Endodermal cell (in vitro differentiated cells): ENCODE measurements around the gene NLRP3. TPM values are rescaled to one million over a fixed set of nuclear protein-coding genes. Genes with fewer than 3 reads are reported as not detected.

Source experiments
- DNase-seq: peaks from one replicate; pipeline ENCODE4 v3.0.0-alpha.2; 2017
- H3K27ac ChIP-seq: 2 replicates; pipeline ENCODE4 v1.5.1; 2013; ENCODE audit warnings: mild to moderate bottlenecking, low read depth, low read length, moderate library complexity
- H3K27me3 ChIP-seq: 2 replicates; pipeline ENCODE4 v1.6.1; 2013; ENCODE audit warnings: mild to moderate bottlenecking, low read length, moderate library complexity; ENCODE audit not compliant: insufficient read depth, control insufficient read depth, poor library complexity, severe bottlenecking
- H3K36me3 ChIP-seq: 2 replicates; pipeline ENCODE4 v1.7.0; 2013; ENCODE audit warnings: mild to moderate bottlenecking, low read length, moderate library complexity; ENCODE audit not compliant: control insufficient read depth, insufficient read depth
- H3K4me1 ChIP-seq: one replicate; pipeline ENCODE4 v1.7.0; 2013; ENCODE audit warnings: low read length; ENCODE audit not compliant: control insufficient read depth, insufficient read depth
- H3K4me3 ChIP-seq: 2 replicates; pipeline ENCODE4 v1.5.1; 2013; ENCODE audit warnings: mild to moderate bottlenecking, low read length, moderate library complexity
- H3K9ac ChIP-seq: 2 replicates; pipeline ENCODE4 v1.6.1; 2013; ENCODE audit warnings: mild to moderate bottlenecking, low read length, moderate library complexity; ENCODE audit not compliant: poor library complexity, severe bottlenecking; ENCODE audit errors: extremely low read depth
- H3K9me3 ChIP-seq: 2 replicates; pipeline ENCODE4 v1.6.1; 2013; ENCODE audit warnings: mild to moderate bottlenecking, low read length, moderate library complexity; ENCODE audit not compliant: control insufficient read depth
- H3K27ac Mint-ChIP-seq: 2 replicates; pipeline ENCODE4 v1.8.0; 2020; ENCODE audit warnings: mixed read lengths
- H3K27me3 Mint-ChIP-seq: 2 replicates; pipeline ENCODE4 v1.8.0; 2021; ENCODE audit warnings: mild to moderate bottlenecking, mixed read lengths; ENCODE audit not compliant: insufficient read depth
- H3K36me3 Mint-ChIP-seq: 2 replicates; pipeline ENCODE4 v1.8.0; 2020; ENCODE audit warnings: low read depth, mixed read lengths
- H3K4me1 Mint-ChIP-seq: 2 replicates; pipeline ENCODE4 v1.8.0; 2020; ENCODE audit warnings: mixed read lengths
- H3K4me3 Mint-ChIP-seq: 2 replicates; pipeline ENCODE4 v1.8.0; 2020; ENCODE audit warnings: mild to moderate bottlenecking, moderate library complexity, mixed read lengths
- H3K9me3 Mint-ChIP-seq: 2 replicates; pipeline ENCODE4 v1.8.0; 2020; ENCODE audit warnings: mild to moderate bottlenecking, mixed read lengths
- CTCF ChIP-seq: fragments of 200-600 bp; sonication (generic); conservative IDR thresholded peaks from 2 replicates; pipeline ENCODE4 v1.5.0; 2021; ENCODE audit warnings: antibody characterized with exemption, mild to moderate bottlenecking
- WGBS, 2 experiments: methylation state at CpG; one replicate each; pipeline versions ENCODE4 v1.1.5 to v1.1.7; 2013; ENCODE audit warnings: missing lambda C conversion rate in 2 of 2, mixed read lengths in 1 of 2; ENCODE audit not compliant: insufficient coverage in 1 of 2, insufficient read length in 1 of 2; 5-methylcytosine and 5-hydroxymethylcytosine counted together
- total RNA-seq, 2 donors: library from RNA; stranded (reverse); fragmentation: NEBNext Ultra II Directional in 1 of 2; extraction: Animal tissue kit (Norgen Biotek cat#: 25700) in 1 of 2; gene quantifications; 2 replicates in 1 of 2; 3 replicates in 1 of 2; pipeline ENCODE4 v1.2.1, GENCODE V29; 2021

NLRP3 gene
- total RNA-seq, 2 donors from 2014 or later, result 0.09 TPM; not detected in 1

- Mint-ChIP-seq H3K9me3 (no peaks in the 10 kb centered on the region), H3K27ac (no peak overlapping the region), H3K4me3 (no peak overlapping the region), H3K27me3 (peaks cover 8% of the 10 kb centered on the region), H3K4me1 (no peaks in the 10 kb centered on the region), H3K36me3 (no peaks in the 10 kb centered on the region)
- WGBS, 2 experiments, result 86 to 93% methylated on average over 2 to 4 of the region's 4 CpGs
- H3K4me3 ChIP-seq, result no peak overlapping the region
- H3K9ac ChIP-seq, result no peak overlapping the region
- H3K9me3 ChIP-seq, result no peaks in the 10 kb centered on the region
- DNase-seq, result no peak
- no peak for TF ChIP-seq CTCF
- H3K27ac ChIP-seq, result no peak overlapping the region
- H3K27me3 ChIP-seq, result no peaks in the 10 kb centered on the region
- no peaks in the 10 kb centered on the region for H3K4me1 ChIP-seq
- H3K36me3 ChIP-seq, result no peaks in the 10 kb centered on the region
Measured at GRCh38 chr1:247456021-247456420, 40.0 kb downstream of the NLRP3 start.

DNA sequence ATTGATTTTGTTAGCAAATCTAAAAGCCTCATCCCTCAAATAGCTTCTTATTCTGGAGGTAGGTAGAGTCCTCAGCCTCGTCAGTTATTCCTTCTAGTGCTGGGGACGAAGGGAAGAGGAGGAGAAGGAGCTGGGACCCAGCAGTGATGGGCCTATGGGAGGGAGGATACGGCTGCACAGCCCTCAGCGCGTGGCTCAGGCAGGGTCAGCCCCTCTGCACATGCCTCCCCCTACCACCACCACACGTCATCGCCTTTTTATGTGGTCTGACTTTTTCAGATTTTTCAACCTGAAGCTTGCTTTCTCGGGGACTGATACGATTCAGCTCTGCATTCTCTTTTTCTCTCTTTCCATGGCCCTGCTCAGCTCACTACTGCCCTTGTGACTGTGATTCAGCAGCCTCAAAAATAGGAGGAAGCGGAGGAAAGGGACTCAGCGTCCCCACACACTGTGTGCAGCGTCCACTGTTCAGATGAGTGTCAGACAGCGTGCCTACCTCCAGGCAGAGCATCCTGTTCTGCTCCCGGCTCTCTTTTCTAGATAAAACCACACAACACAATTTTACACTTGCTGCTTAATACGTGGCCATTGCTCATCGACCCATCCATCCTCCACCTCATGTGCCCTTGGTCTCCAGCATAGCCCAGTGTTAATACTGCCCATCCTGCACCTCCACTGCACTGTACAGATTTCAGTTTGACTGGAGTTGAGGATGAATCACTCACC is 41.1 kb downstream of the NLRP3 start:
- peaks cover 5% of the 10 kb centered on the region for H3K9me3 Mint-ChIP-seq

DNA sequence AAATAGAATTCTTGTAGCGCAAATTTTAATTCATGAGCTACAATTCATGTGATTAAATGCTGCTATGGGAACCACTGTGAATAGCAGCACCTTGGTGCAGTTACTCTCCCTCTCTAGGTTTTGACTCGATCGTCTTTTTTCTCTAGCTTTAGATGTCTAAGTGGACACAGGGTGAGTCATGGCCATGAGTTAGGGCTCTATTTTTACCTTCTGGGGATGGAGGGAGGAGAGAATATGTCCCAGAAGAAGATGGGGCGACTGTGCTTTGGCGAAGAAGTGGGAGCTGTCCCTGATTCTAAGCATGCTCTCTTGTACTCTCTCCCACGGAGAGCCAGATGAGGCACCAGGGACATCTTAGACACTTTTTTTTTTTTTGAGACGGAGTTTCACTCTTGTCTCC is 43.5 kb downstream of the NLRP3 start:
- Histone ChIP-seq H3K27me3 (no peaks in the 10 kb centered on the region), H3K9me3 (peaks cover 22% of the 10 kb centered on the region), H3K9ac (no peak overlapping the region), H3K27ac (no peak overlapping the region), H3K36me3 (no peaks in the 10 kb centered on the region), H3K4me3 (no peak overlapping the region), H3K4me1 (no peaks in the 10 kb centered on the region)
- Mint-ChIP-seq H3K9me3 (peaks cover 25% of the 10 kb centered on the region), H3K4me3 (no peak overlapping the region), H3K4me1 (no peaks in the 10 kb centered on the region), H3K27me3 (peaks cover 2% of the 10 kb centered on the region), H3K27ac (no peak overlapping the region), H3K36me3 (peaks cover 3% of the 10 kb centered on the region)
- WGBS, 2 experiments, result 76 to 86% methylated on average over 4 to 7 of the region's 7 CpGs
- TF ChIP-seq CTCF, result no peak
- no peak for DNase-seq

More for the DNA sequence above, 41.1 kb downstream of the NLRP3 start:
- WGBS, 2 experiments, result 91 to 92% methylated on average over 9 to 16 of the region's 16 CpGs
- Histone ChIP-seq H3K36me3 (no peaks in the 10 kb centered on the region), H3K27ac (no peak overlapping the region), H3K9me3 (peaks cover 5% of the 10 kb centered on the region), H3K9ac (no peak overlapping the region), H3K4me3 (no peak overlapping the region), H3K4me1 (no peaks in the 10 kb centered on the region), H3K27me3 (no peaks in the 10 kb centered on the region)
- Mint-ChIP-seq H3K36me3 (peaks cover 2% of the 10 kb centered on the region), H3K27ac (no peak overlapping the region), H3K4me3 (no peak overlapping the region), H3K4me1 (no peaks in the 10 kb centered on the region), H3K27me3 (peaks cover 2% of the 10 kb centered on the region)
- no peak for DNase-seq
- TF ChIP-seq CTCF, result no peak
